Adipose tissue (tissue), 3 donors: Measurements from ENCODE around the gene KIF1A. TPM values are rescaled to one million over a fixed set of nuclear protein-coding genes. Genes with fewer than 3 reads are reported as not detected.

Experiments used
- H3K27ac ChIP-seq: one replicate; pipeline ENCODE4 v1.5.1; 2013; ENCODE audit warnings: low read depth, low read length
- WGBS, 3 donors: extraction: QIAGEN DNeasy Blood & Tissue Kit; methylation state at CpG; one replicate each; pipeline ENCODE4 v1.1.7; 2013; 5-methylcytosine and 5-hydroxymethylcytosine counted together
- polyA plus RNA-seq, 3 donors: library from polyadenylated mRNA; stranded (reverse); fragments of 200-250 nt; gene quantifications; one replicate each; pipeline ENCODE4 v1.2.3, GENCODE V29; 2013
- donor health status: healthy with polysubstance abuse.
- donor health status: Bipolar disorder and iron deficiency.
- donor health status: healthy.

The KIF1A gene
- polyA plus RNA-seq, 3 donors = 0.11 to 18.6 (median 0.18) TPM

GRCh38 chr2:240792629-240793312, 27.2 kb downstream of the KIF1A start:
- no peak overlapping the region for H3K27ac ChIP-seq
- WGBS, 3 donors = 75 to 84% (median 82%) methylated on average over 19 of the region's 19 CpGs

GRCh38 chr2:240791821-240792628, 28.0 kb downstream of the KIF1A start:
- no peak overlapping the region for H3K27ac ChIP-seq
- 47 to 68% (median 59%) methylated on average over 15 of the region's 15 CpGs for WGBS, 3 donors

GRCh38 chr2:240791221-240791800, 28.7 kb downstream of the KIF1A start:
- 86 to 91% (median 89%) methylated on average over 16 to 19 of the region's 19 CpGs for WGBS, 3 donors
- no peak overlapping the region for H3K27ac ChIP-seq

- H3K27ac ChIP-seq = no peak overlapping the region
- WGBS, 3 donors = 89 to 96% (median 91%) methylated on average over 21 of the region's 21 CpGs
Observed at GRCh38 chr2:240790370-240791220, 29.4 kb downstream of the KIF1A start.

GRCh38 chr2:240789501-240790369, 30.3 kb downstream of the KIF1A start:
- H3K27ac ChIP-seq = no peak overlapping the region
- 86 to 91% (median 88%) methylated on average over 22 to 23 of the region's 23 CpGs for WGBS, 3 donors

GRCh38 chr2:240789051-240789453, 31.0 kb downstream of the KIF1A start:
- H3K27ac ChIP-seq = no peak overlapping the region
- 85 to 88% (median 86%) methylated on average over 13 of the region's 13 CpGs for WGBS, 3 donors

GRCh38 chr2:240788482-240788881, 31.5 kb downstream of the KIF1A start:
- 85 to 95% (median 86%) methylated on average over 3 to 4 of the region's 4 CpGs for WGBS, 3 donors
- H3K27ac ChIP-seq = no peak overlapping the region

- WGBS, 3 donors = 83 to 88% (median 86%) methylated on average over 20 to 23 of the region's 23 CpGs
- H3K27ac ChIP-seq = no peak overlapping the region
Observed at GRCh38 chr2:240787521-240788472, 32.2 kb downstream of the KIF1A start.

GRCh38 chr2:240786871-240787311, 33.1 kb downstream of the KIF1A start:
- WGBS, 3 donors = 82 to 88% (median 87%) methylated on average over 16 to 17 of the region's 17 CpGs
- H3K27ac ChIP-seq = no peak overlapping the region

- 74 to 88% (median 82%) methylated on average over 8 of the region's 8 CpGs for WGBS, 3 donors
- no peak overlapping the region for H3K27ac ChIP-seq
Observed at GRCh38 chr2:240786355-240786841, 33.6 kb downstream of the KIF1A start.

GRCh38 chr2:240785424-240786335, 34.3 kb downstream of the KIF1A start:
- H3K27ac ChIP-seq = no peak overlapping the region
- WGBS, 3 donors = 75 to 83% (median 79%) methylated on average over 23 to 25 of the region's 25 CpGs

GRCh38 chr2:240784629-240785423, 35.2 kb downstream of the KIF1A start:
- H3K27ac ChIP-seq = no peak overlapping the region
- 89 to 90% (median 90%) methylated on average over 22 to 25 of the region's 25 CpGs for WGBS, 3 donors

GRCh38 chr2:240783819-240784621, 36.0 kb downstream of the KIF1A start:
- 90 to 96% (median 92%) methylated on average over 35 to 36 of the region's 36 CpGs for WGBS, 3 donors
- no peak overlapping the region for H3K27ac ChIP-seq
